AG04450 (cell line): Measurements from ENCODE around the gene KIDINS220. TPM values are rescaled to one million over a fixed set of nuclear protein-coding genes. Genes with fewer than 3 reads are reported as not detected.
A peak's percentile ranks its signal among the peaks of the same experiment; 100 is the strongest.

ENCODE experiments used
- CTCF ChIA-PET: fragments of 300-600, 350-600 bp; formaldehyde crosslinking; extraction: SDS; loops from one replicate; lab custom pipeline; 2022; ENCODE audit warnings: antibody characterized with exemption, inconsistent platforms; lab: Charles Lee
- POLR2A ChIA-PET: fragments of 350-600 bp; formaldehyde crosslinking; extraction: SDS; loops from one replicate; lab custom pipeline; 2021; ENCODE audit warnings: antibody characterized with exemption, inconsistent platforms; lab: Yijun Ruan, JAX
- DNase-seq: peaks from one replicate; pipeline ENCODE4 v3.0.0-alpha.2; 2011; ENCODE audit warnings: low read depth, low spot score
- H3K27ac ChIP-seq: one replicate; pipeline ENCODE4 v1.5.1; 2012; ENCODE audit warnings: low read depth, low read length, control low read depth
- H3K27me3 ChIP-seq: one replicate; pipeline ENCODE4 v1.6.0; 2012; ENCODE audit warnings: low read length; ENCODE audit not compliant: control insufficient read depth, insufficient read depth
- H3K4me3 ChIP-seq: 2 replicates; pipeline ENCODE4 v1.5.1; 2011; ENCODE audit warnings: mild to moderate bottlenecking, low read depth, low read length, control low read depth
- H3K9me3 ChIP-seq: 2 replicates; pipeline ENCODE4 v1.5.1; 2012; ENCODE audit warnings: low read length; ENCODE audit not compliant: control insufficient read depth, insufficient read depth
- polyA plus RNA-seq: library from polyadenylated mRNA; depleted of rRNA; stranded (reverse); fragments of >200 nt; gene quantifications from 2 replicates; pipeline ENCODE4 v1.2.3, GENCODE V29; 2011
- TF ChIP-seq, protein P1 (sequence below): IDR thresholded peaks from 2 replicates; pipeline ENCODE4 v1.5.1; 2011; ENCODE audit warnings: low read depth, low read length, control low read depth, inconsistent platforms

The KIDINS220 gene
- polyA plus RNA-seq, 1 experiment, result 64.7 TPM

DNA sequence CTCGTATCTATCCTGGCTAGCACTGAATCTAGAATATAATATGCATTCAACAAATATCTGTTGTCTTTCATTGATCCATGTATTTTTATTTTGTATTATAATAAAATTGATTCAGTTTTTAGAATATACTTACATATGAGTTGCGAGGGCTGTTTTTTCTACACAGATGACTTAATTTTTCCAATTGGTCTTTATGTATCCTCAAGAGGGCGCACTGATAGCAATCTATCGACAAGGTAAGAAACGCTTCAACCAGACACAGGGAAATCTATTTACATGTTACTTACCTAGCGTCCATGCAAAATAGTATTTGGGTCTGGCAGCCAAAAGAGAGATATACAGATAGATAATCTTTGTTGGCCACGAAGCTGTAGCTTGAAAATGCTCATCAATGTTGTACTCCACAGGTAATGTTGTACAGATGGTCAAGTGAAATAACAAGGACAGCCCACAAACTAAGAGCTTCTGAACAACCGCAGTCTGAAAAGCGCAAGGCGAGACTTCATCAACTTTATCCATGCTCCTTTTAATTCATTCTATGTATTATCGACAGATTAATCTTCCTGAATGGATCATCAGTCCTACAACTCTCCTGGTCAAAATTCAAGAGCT is 35.5 kb upstream of the KIDINS220 start:
- Histone ChIP-seq H3K4me3 (no peak overlapping the region), H3K27ac (no peak overlapping the region), H3K9me3 (no peaks in the 10 kb centered on the region), H3K27me3 (no peaks in the 10 kb centered on the region)
- peak; percentile 47 for DNase-seq
- POLR2A ChIA-PET, result no interaction called here
- CTCF ChIA-PET, result interaction anchor here (0.5 to 3.8 kb wide), 29 partner anchors 9 to 498 kb away, joined by 3 to 61 read pairs (median 5); no protein-coding TSS in a partner anchor
- TF ChIP-seq, protein P1, sequence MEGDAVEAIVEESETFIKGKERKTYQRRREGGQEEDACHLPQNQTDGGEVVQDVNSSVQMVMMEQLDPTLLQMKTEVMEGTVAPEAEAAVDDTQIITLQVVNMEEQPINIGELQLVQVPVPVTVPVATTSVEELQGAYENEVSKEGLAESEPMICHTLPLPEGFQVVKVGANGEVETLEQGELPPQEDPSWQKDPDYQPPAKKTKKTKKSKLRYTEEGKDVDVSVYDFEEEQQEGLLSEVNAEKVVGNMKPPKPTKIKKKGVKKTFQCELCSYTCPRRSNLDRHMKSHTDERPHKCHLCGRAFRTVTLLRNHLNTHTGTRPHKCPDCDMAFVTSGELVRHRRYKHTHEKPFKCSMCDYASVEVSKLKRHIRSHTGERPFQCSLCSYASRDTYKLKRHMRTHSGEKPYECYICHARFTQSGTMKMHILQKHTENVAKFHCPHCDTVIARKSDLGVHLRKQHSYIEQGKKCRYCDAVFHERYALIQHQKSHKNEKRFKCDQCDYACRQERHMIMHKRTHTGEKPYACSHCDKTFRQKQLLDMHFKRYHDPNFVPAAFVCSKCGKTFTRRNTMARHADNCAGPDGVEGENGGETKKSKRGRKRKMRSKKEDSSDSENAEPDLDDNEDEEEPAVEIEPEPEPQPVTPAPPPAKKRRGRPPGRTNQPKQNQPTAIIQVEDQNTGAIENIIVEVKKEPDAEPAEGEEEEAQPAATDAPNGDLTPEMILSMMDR, result peak; percentile 74

DNA sequence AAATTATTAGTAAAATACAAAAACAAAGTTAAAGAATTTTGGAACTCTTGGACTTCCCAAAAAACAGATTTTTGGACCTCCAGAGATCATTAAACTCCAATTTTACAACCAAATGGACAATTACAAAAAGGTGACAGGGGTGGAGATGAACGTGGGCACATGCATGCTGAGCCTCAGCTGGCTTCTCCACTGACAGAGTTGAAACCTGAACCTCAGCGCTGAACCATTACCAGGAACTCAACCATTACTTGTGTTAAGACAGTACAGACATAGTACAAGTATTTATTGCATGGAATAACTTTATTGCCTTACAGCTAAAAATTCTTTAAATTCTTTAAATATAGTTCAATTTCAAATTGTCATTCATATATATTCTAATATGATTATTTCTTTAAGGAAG is 33.0 kb upstream of the KIDINS220 start:
- Histone ChIP-seq H3K9me3 (no peaks in the 10 kb centered on the region), H3K27me3 (no peaks in the 10 kb centered on the region), H3K27ac (no peak overlapping the region), H3K4me3 (no peak overlapping the region)
- TF ChIP-seq, protein P1, result no peak
- ChIA-PET CTCF (interaction anchor here (1.1 to 1.2 kb wide), 2 partner anchors 29 to 335 kb away, joined by 3 read pairs; no protein-coding TSS in a partner anchor), POLR2A (no interaction called here)
- DNase-seq, result no peak

DNA sequence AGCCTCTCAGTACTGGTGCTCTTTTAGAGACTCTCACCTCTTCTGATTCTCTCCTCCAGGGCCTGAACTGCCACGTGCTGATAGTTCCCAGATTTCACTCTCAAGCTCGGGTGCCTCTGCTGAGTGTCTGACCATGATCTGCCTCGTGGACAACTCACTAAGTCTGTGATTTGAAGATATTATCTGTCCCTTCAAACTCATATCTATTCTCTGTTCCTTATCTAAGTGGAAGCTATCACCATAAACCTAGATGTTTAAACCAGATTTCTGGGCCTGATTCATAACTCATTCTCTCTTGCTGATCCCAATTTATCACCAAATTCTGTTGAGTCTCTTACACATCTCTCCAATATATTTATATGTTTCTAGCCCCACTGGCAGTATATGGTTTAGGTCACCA is 29.9 kb upstream of the KIDINS220 start:
- ChIA-PET CTCF (interaction anchor here (1.5 to 2.4 kb wide), 2 partner anchors 9 to 273 kb away, joined by 4 to 9 read pairs; no protein-coding TSS in a partner anchor), POLR2A (no interaction called here)
- Histone ChIP-seq H3K27me3 (no peaks in the 10 kb centered on the region), H3K9me3 (no peaks in the 10 kb centered on the region), H3K27ac (no peak overlapping the region), H3K4me3 (no peak overlapping the region)
- TF ChIP-seq, protein P1, result no peak
- DNase-seq, result no peak

DNA sequence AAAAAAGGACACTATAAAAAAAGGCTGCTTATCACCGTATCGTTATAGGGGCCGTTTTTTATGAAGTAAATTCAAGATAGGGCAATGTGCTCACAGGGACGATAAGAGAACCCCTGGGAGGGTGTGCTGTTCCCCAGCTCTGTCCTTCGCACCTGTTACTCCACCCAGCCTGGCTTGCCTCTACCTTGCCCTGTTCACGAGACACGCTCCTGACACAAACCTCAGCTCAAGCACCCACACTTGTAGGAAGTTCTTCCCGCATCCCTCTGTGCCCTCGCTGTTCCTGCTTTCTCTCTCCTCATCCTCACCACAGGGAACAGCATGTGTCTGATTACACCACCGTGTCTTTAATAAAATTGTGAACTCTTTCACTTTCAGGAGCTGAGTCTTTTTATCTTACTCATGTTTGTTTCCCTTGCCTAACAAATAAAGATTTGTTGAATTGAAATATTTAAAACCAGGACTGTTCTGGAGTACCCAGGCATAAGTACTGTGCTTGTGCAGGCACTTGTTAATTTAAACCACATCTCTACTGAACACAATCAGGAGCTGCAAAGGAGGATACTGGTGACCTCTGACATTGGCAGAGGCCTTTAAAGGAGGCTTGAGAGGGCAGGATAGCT is 26.0 kb upstream of the KIDINS220 start:
- Histone ChIP-seq H3K27ac (no peak overlapping the region), H3K4me3 (no peak overlapping the region), H3K9me3 (no peaks in the 10 kb centered on the region), H3K27me3 (no peaks in the 10 kb centered on the region)
- ChIA-PET CTCF (interaction anchor here (0.6 to 1.7 kb wide), 3 partner anchors 8 to 61 kb away, joined by 3 to 15 read pairs (median 4); no protein-coding TSS in a partner anchor), POLR2A (no interaction called here)
- no peak for DNase-seq
- TF ChIP-seq, protein P1, result no peak

GRCh38 chr2:8862230-8862629 is 24.8 kb upstream of the KIDINS220 start:
- POLR2A ChIA-PET, result no interaction called here
- CTCF ChIA-PET, result interaction anchor here (1.9 kb wide), 1 partner anchor 11 kb away, joined by 7 read pairs; no protein-coding TSS in a partner anchor
- Histone ChIP-seq H3K4me3 (no peak overlapping the region), H3K27ac (no peak overlapping the region), H3K27me3 (no peaks in the 10 kb centered on the region), H3K9me3 (no peaks in the 10 kb centered on the region)
- TF ChIP-seq, protein P1, result no peak
- no peak for DNase-seq
